CD4-positive, alpha-beta memory T cell (primary cell): ENCODE measurements around the gene ZNF414. TPM values are rescaled to one million over a fixed set of nuclear protein-coding genes. Genes with fewer than 3 reads are reported as not detected.

Source experiments
- CTCF ChIA-PET: fragments of 350-600 bp; sonication (Branson Sonifier 250); formaldehyde crosslinking; loops from one replicate; lab custom pipeline; 2021; ENCODE audit warnings: inconsistent platforms; ENCODE audit not compliant: partially characterized antibody; lab: Charles Lee
- POLR2A ChIA-PET: fragments of 350-600 bp; sonication (Branson Sonifier 250); formaldehyde crosslinking; loops from one replicate; lab custom pipeline; 2021; ENCODE audit not compliant: partially characterized antibody; lab: Charles Lee
- DNase-seq, 5 donors: peaks; one replicate each; pipeline versions ENCODE4 v3.0.0 to v3.0.0-alpha.2; 2020 to 2022; ENCODE audit warnings: mixed read lengths in 1 of 5
- H3K27ac ChIP-seq: one replicate; pipeline ENCODE4 v1.7.0; 2013; ENCODE audit warnings: low read depth, low read length
- H3K27me3 ChIP-seq: 2 replicates; pipeline ENCODE4 v1.7.0; 2013; ENCODE audit warnings: mild to moderate bottlenecking, low read length, moderate library complexity; ENCODE audit not compliant: insufficient read depth
- H3K36me3 ChIP-seq: 2 replicates; pipeline ENCODE4 v1.7.0; 2013; ENCODE audit warnings: mild to moderate bottlenecking, low read length, moderate library complexity; ENCODE audit not compliant: insufficient read depth
- H3K4me1 ChIP-seq: 2 replicates; pipeline ENCODE4 v1.7.0; 2013; ENCODE audit warnings: mild to moderate bottlenecking, low read length, moderate library complexity; ENCODE audit not compliant: insufficient read depth
- H3K4me3 ChIP-seq, 2 donors: one replicate each; pipeline ENCODE4 v1.7.0; 2013; ENCODE audit warnings: low read length in 2 of 2, mild to moderate bottlenecking in 1 of 2
- H3K9me3 ChIP-seq, 2 donors: one replicate each; pipeline ENCODE4 v1.7.0; 2013; ENCODE audit warnings: low read length in 2 of 2, control low read depth in 1 of 2; ENCODE audit not compliant: control insufficient read depth in 1 of 2
- H3K27ac Mint-ChIP-seq, 7 donors: one replicate each; pipeline ENCODE4 v1.8.0; 2020 to 2021; ENCODE audit warnings: mixed read lengths in 7 of 7, mild to moderate bottlenecking in 6 of 7, inconsistent platforms in 3 of 7, moderate library complexity in 3 of 7
- H3K27me3 Mint-ChIP-seq, 2 donors: one replicate each; pipeline ENCODE4 v1.8.0; 2020 to 2021; ENCODE audit warnings: mixed read lengths in 2 of 2
- H3K36me3 Mint-ChIP-seq, 2 donors: one replicate each; pipeline ENCODE4 v1.8.0; 2020 to 2021; ENCODE audit warnings: mixed read lengths in 2 of 2, inconsistent platforms in 1 of 2, mild to moderate bottlenecking in 1 of 2
- H3K4me1 Mint-ChIP-seq, 4 donors: one replicate each; pipeline ENCODE4 v1.8.0; 2020 to 2021; ENCODE audit warnings: mixed read lengths in 4 of 4, mild to moderate bottlenecking in 1 of 4
- H3K4me3 Mint-ChIP-seq, 8 donors: one replicate each; pipeline ENCODE4 v1.8.0; 2020 to 2021; ENCODE audit warnings: mixed read lengths in 8 of 8, mild to moderate bottlenecking in 7 of 8, moderate library complexity in 6 of 8, inconsistent platforms in 3 of 8
- H3K9me3 Mint-ChIP-seq, 8 donors: one replicate each; pipeline ENCODE4 v1.8.0; 2020 to 2021; ENCODE audit warnings: mixed read lengths in 8 of 8, mild to moderate bottlenecking in 5 of 8, inconsistent platforms in 3 of 8, moderate library complexity in 1 of 8
- intact Hi-C: fragments of 100-400 bp; cut with micrococcal nuclease; formaldehyde crosslinking; loops from one replicate; pipeline ENCODE4 v1.15.1; 2023
- polyA plus RNA-seq, 2 donors: library from polyadenylated mRNA; unstranded; fragments of 300-500 nt; fragmentation: Illumina TruSeq; gene quantifications; one replicate each; pipeline ENCODE4 v1.2.3, GENCODE V29; 2021
- total RNA-seq, 2 experiments: library from RNA; stranded (reverse); gene quantifications; one replicate each; pipeline ENCODE4 v1.2.3, GENCODE V29; 2021

ZNF414 gene
- total and polyA plus RNA-seq, 4 experiments from 2014 or later: 9.5 to 50.4 (median 35.4) TPM

DNA sequence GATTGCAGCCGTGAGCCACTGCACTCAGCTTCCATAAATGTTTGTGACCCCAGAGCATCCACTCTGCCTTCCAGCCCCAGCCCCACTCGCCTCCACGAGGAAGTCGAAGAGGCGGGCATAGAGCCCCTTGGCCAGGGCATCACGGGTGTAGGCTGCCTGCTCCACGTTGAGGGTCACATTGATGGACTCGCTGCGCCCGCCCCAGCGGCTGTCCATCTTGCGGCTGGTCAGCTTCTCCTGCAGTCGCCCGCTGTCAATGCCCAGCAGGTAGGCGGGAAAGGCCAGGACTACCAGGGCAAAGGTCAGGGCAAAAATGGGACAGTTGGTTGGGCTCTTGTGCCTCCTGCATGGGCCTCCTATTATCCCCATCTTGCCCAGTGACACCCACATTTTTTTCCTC lies 36.1 kb upstream of the ZNF414 start:
- ChIA-PET POLR2A (interaction anchor here (0.9 to 2.1 kb wide), 6 partner anchors 8 to 36 kb away, joined by 3 to 10 read pairs (median 5); partner anchors contain the start of genes MYO1F and ZNF414), CTCF (interaction anchor here (0.5 to 12.9 kb wide), 3 partner anchors 21 to 122 kb away, joined by 3 to 111 read pairs (median 3); partner anchors contain the start of gene MYO1F)
- no peak overlapping the region for H3K27ac ChIP-seq
- no peak overlapping the region for H3K4me3 ChIP-seq
- no peak for DNase-seq
- no peaks in the 10 kb centered on the region for H3K4me1 ChIP-seq
- no peak overlapping the region for H3K4me3 Mint-ChIP-seq
- peaks cover 47% of the 10 kb centered on the region for H3K36me3 ChIP-seq
- no peaks in the 10 kb centered on the region for H3K9me3 Mint-ChIP-seq
- no peaks in the 10 kb centered on the region for H3K9me3 ChIP-seq
- H3K27ac Mint-ChIP-seq: no peak overlapping the region
- peaks cover 49 to 57% of the 10 kb centered on the region in 2 donors for H3K36me3 Mint-ChIP-seq
- intact Hi-C loops: no loop called here
- no peaks in the 10 kb centered on the region for H3K27me3 ChIP-seq
- H3K4me1 Mint-ChIP-seq: peaks cover 4 to 14% (median 5%) of the 10 kb centered on the region in 4 donors
- no peaks in the 10 kb centered on the region for H3K27me3 Mint-ChIP-seq

DNA sequence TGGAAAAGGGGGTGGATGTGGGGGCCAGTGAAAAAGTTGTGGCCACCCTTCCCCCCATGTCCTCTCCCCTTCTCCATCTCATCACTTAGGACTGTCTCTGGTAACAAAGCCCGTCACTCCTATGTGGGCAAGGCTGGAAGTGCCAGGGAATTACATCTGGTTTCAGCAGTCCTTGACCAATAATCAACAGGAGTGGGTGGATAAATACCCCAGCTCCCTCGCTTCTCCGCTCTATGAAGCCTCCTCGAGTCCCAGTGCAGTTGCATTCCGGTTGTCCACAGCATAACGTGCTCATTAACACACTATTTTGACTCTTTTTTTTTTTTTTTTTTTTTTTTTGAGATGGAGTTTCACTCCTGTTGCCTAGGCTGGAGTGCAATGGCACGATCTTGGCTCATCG lies 31.8 kb upstream of the ZNF414 start:
- H3K36me3 ChIP-seq: peaks cover 17% of the 10 kb centered on the region
- CTCF ChIA-PET: interaction anchor here (0.9 to 12.9 kb wide), 2 partner anchors 23 to 33 kb away, joined by 3 to 111 read pairs; partner anchors contain the start of gene MYO1F
- POLR2A ChIA-PET: interaction anchor here (0.8 to 3.7 kb wide), 6 partner anchors 8 to 33 kb away, joined by 3 to 20 read pairs (median 4); partner anchors contain the start of genes MYO1F and ZNF414
- intact Hi-C loops: no loop called here
- H3K4me1 ChIP-seq: no peaks in the 10 kb centered on the region
- H3K27me3 ChIP-seq: no peaks in the 10 kb centered on the region
- no peak overlapping the region for H3K4me3 ChIP-seq
- peak overlapping the region in 2 of 7 donors; percentile 17 to 53 for H3K27ac Mint-ChIP-seq
- H3K36me3 Mint-ChIP-seq: peaks cover 33 to 37% of the 10 kb centered on the region in 2 donors
- no peaks in the 10 kb centered on the region for H3K27me3 Mint-ChIP-seq
- no peak overlapping the region for H3K4me3 Mint-ChIP-seq
- no peaks in the 10 kb centered on the region for H3K9me3 ChIP-seq
- H3K4me1 Mint-ChIP-seq: no peaks in the 10 kb centered on the region
- no peak overlapping the region for H3K27ac ChIP-seq
- no peak for DNase-seq
- no peaks in the 10 kb centered on the region for H3K9me3 Mint-ChIP-seq

DNA sequence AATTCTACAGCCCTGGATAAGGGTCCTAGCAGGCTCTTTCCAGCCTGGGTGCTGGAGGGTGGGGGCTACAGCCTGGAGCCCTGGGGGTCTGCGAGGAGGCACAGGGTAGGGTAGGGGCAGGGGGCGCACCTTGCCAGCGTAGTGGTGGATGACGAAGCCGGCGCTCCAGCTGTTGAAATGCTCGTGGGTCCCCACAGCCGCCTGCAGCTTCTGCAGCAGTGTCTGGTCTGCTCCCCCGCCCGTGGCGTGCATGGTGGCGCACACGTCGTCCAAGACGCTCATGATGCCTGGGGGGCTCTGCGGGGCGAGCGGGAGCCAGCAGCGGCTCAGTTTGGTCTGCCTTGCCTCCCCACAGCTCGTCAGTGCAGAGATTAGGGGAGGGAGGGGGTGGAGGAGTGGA lies 30.2 kb upstream of the ZNF414 start:
- H3K4me1 Mint-ChIP-seq: no peaks in the 10 kb centered on the region
- H3K27me3 Mint-ChIP-seq: no peaks in the 10 kb centered on the region
- ChIA-PET CTCF (interaction anchor here (0.9 to 12.9 kb wide), 2 partner anchors 16 to 34 kb away, joined by 3 to 111 read pairs; partner anchors contain the start of gene MYO1F), POLR2A (interaction anchor here (0.6 to 3.7 kb wide), 4 partner anchors 23 to 169 kb away, joined by 3 to 20 read pairs (median 3); partner anchors contain the start of genes MYO1F and ZNF414)
- intact Hi-C loops: no loop called here
- Histone ChIP-seq H3K9me3 (no peaks in the 10 kb centered on the region), H3K27me3 (no peaks in the 10 kb centered on the region), H3K36me3 (peaks cover 20% of the 10 kb centered on the region), H3K4me3 (no peak overlapping the region), H3K27ac (no peak overlapping the region), H3K4me1 (no peaks in the 10 kb centered on the region)
- DNase-seq: no peak
- H3K9me3 Mint-ChIP-seq: no peaks in the 10 kb centered on the region
- no peak overlapping the region for H3K4me3 Mint-ChIP-seq
- peaks cover 33 to 35% of the 10 kb centered on the region in 2 donors for H3K36me3 Mint-ChIP-seq
- no peak overlapping the region for H3K27ac Mint-ChIP-seq

DNA sequence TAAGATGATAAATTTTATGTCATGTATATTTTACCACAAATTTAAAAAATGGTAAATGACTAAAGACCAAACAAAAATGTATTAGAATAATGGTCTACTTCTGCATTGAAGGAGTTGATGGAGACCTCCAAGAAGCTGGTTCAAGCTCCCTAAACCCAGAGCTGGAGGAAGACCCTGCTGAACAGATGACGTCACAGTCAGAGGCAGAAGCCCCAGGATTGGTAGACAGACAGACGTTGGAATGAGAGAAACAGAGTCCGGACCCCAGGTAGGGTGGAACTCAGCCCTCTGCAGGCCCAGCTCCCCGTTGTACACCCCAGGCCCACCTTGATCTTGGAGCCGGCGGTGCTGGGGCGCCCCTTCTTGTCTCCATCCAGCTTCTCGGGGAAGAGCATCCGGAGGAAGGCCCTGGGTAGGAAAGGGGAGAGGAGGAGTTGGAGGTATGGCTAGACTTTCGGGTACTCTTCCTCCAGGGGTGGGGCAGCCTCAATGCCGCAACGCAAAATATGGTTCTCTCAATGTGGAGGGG lies 25.7 kb upstream of the ZNF414 start:
- no peak for DNase-seq
- Mint-ChIP-seq H3K9me3 (peaks cover 0 to 2% (median 0%) of the 10 kb centered on the region in 8 donors), H3K4me3 (peak overlapping the region in 1 of 8 donors; percentile 26), H3K27ac (peak overlapping the region in 1 of 7 donors; percentile 84), H3K4me1 (peaks cover 0 to 3% (median 0%) of the 10 kb centered on the region in 4 donors), H3K27me3 (no peaks in the 10 kb centered on the region), H3K36me3 (peaks cover 32 to 44% of the 10 kb centered on the region in 2 donors)
- H3K4me3 ChIP-seq: no peak overlapping the region
- no peaks in the 10 kb centered on the region for H3K27me3 ChIP-seq
- POLR2A ChIA-PET: interaction anchor here (0.7 to 1.5 kb wide), 7 partner anchors 15 to 39 kb away, joined by 3 to 5 read pairs (median 3); partner anchors contain the start of gene ZNF414
- H3K27ac ChIP-seq: no peak overlapping the region
- intact Hi-C loops: no loop called here
- no peaks in the 10 kb centered on the region for H3K4me1 ChIP-seq
- CTCF ChIA-PET: interaction anchor here (0.7 to 3.0 kb wide), 3 partner anchors 26 to 837 kb away, joined by 3 to 18 read pairs (median 5); partner anchors contain the start of genes MYO1F and ZNF414
- H3K36me3 ChIP-seq: peaks cover 27% of the 10 kb centered on the region
- H3K9me3 ChIP-seq: no peaks in the 10 kb centered on the region

DNA sequence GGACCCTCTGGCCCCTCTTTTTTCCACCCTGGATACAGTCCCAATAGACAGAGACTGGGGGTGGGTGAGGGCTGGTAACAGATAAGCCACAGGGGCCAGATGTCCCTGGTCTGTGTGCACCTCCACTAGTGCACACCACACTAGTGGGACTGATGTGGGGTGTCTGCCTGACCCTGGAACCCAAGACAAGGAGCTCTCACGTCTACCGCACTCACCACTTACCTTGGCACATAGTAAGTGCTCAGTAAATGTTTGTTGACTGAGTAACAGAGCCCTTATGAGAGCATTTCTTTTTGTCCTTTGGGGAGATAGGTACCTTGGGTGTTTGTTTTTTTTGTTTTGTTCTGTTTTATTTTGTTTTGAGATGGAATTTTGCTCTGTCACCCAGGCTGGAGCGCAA lies 23.1 kb upstream of the ZNF414 start:
- DNase-seq: no peak
- intact Hi-C loops: no loop called here
- no peaks in the 10 kb centered on the region for H3K9me3 ChIP-seq
- H3K27me3 Mint-ChIP-seq: no peaks in the 10 kb centered on the region
- POLR2A ChIA-PET: interaction anchor here (1.1 to 1.3 kb wide), 3 partner anchors 19 to 32 kb away, joined by 4 to 5 read pairs (median 5); partner anchors contain the start of gene ZNF414
- no peak overlapping the region for H3K4me3 Mint-ChIP-seq
- peaks cover 0 to 5% (median 1%) of the 10 kb centered on the region in 4 donors for H3K4me1 Mint-ChIP-seq
- H3K36me3 Mint-ChIP-seq: peaks cover 36 to 50% of the 10 kb centered on the region in 2 donors
- H3K27me3 ChIP-seq: no peaks in the 10 kb centered on the region
- H3K27ac ChIP-seq: no peak overlapping the region
- H3K4me1 ChIP-seq: no peaks in the 10 kb centered on the region
- no peak overlapping the region for H3K4me3 ChIP-seq
- peaks cover 0 to 2% (median 0%) of the 10 kb centered on the region in 8 donors for H3K9me3 Mint-ChIP-seq
- peak overlapping the region in 3 of 7 donors; percentile 37 to 62 (median 60) for H3K27ac Mint-ChIP-seq
- CTCF ChIA-PET: no interaction called here
- peaks cover 27% of the 10 kb centered on the region for H3K36me3 ChIP-seq

GRCh38 chr19:8536282-8536681 lies 22.3 kb upstream of the ZNF414 start:
- Mint-ChIP-seq H3K27me3 (no peaks in the 10 kb centered on the region), H3K4me1 (peaks cover 0 to 6% (median 1%) of the 10 kb centered on the region in 4 donors), H3K36me3 (peaks cover 37 to 51% of the 10 kb centered on the region in 2 donors), H3K9me3 (peaks cover 0 to 2% (median 0%) of the 10 kb centered on the region in 8 donors), H3K27ac (peak overlapping the region in 4 of 7 donors; percentile 23 to 89 (median 34)), H3K4me3 (no peak overlapping the region)
- ChIA-PET POLR2A (no interaction called here), CTCF (no interaction called here)
- Histone ChIP-seq H3K9me3 (no peaks in the 10 kb centered on the region), H3K4me3 (no peak overlapping the region), H3K27me3 (no peaks in the 10 kb centered on the region), H3K4me1 (no peaks in the 10 kb centered on the region), H3K36me3 (peaks cover 23% of the 10 kb centered on the region), H3K27ac (no peak overlapping the region)
- intact Hi-C loops: no loop called here
- no peak for DNase-seq

DNA sequence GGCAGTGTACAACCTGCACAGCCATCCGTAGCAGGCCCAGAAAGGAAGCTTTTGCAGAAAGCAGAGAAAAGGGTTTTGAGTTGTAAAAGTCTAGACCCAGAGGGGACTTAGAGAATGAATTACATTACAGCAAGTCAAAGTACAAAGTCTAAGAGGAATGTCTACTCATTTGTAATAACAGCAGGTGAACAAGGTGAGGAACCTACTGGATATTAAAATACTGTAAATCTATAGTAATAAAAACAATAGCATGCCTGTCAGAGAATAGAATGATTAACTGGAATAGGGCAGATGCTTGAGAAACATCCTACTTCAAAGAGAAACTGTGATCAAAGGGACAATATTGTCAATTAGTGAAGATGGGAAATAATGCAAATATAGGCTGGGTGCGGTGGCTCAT lies 18.3 kb upstream of the ZNF414 start:
- no peak for DNase-seq
- Mint-ChIP-seq H3K4me1 (peaks cover 1 to 18% (median 14%) of the 10 kb centered on the region in 4 donors), H3K9me3 (peaks cover 0 to 2% (median 0%) of the 10 kb centered on the region in 8 donors), H3K4me3 (no peak overlapping the region), H3K36me3 (peaks cover 55 to 60% of the 10 kb centered on the region in 2 donors), H3K27me3 (no peaks in the 10 kb centered on the region), H3K27ac (peak overlapping the region in 4 of 7 donors; percentile 21 to 79 (median 64))
- POLR2A ChIA-PET: interaction anchor here (13.8 kb wide), 1 partner anchor 16 kb away, joined by 122 read pairs; the partner anchor contains the start of gene ZNF414
- no peak overlapping the region for H3K4me3 ChIP-seq
- H3K27ac ChIP-seq: no peak overlapping the region
- no peaks in the 10 kb centered on the region for H3K9me3 ChIP-seq
- intact Hi-C loops: no loop called here
- H3K36me3 ChIP-seq: peaks cover 44% of the 10 kb centered on the region
- H3K27me3 ChIP-seq: no peaks in the 10 kb centered on the region
- CTCF ChIA-PET: interaction anchor here (0.8 kb wide), 1 partner anchor 46 kb away, joined by 6 read pairs; no protein-coding TSS in a partner anchor
- peaks cover 4% of the 10 kb centered on the region for H3K4me1 ChIP-seq
